ENCODE measurements around the gene ASH1L. TPM values are rescaled to one million over a fixed set of nuclear protein-coding genes. Genes with fewer than 3 reads are reported as not detected.
"Not testable (repeated sequence)": the region's sequence is repeated elsewhere in the genome, so short reads cannot be mapped to it uniquely, and the experiment has no call there.

Gene ASH1L
- total and polyA plus RNA-seq, 9 of the 15 experiments (the other 6 are each of a cell fraction or from before 2014, with no cell fraction given): 2.0 to 23.3 (median 14.6) TPM

GRCh38 chr1:155499263-155499662 is 63.3 kb downstream of the ASH1L start:
- H3K27ac ChIP-seq (ENCODE audit: extremely low read depth, low read depth, low read length): no peak overlapping the region
- H3K9me1 ChIP-seq (ENCODE audit: control insufficient read depth, insufficient read depth, low read length): no peaks in the 10 kb centered on the region
- no peak overlapping the region for H3K4me3 ChIP-seq
- H3K27me3 ChIP-seq (ENCODE audit: control insufficient read depth in 2 of 2, insufficient read depth in 2 of 2, low read length in 2 of 2): no peaks in the 10 kb centered on the region
- H3K4me1 ChIP-seq (replicated peaks in 1 of 2; ENCODE audit: control insufficient read depth in 2 of 2, insufficient read depth in 2 of 2, low read length in 2 of 2): no peaks in the 10 kb centered on the region
- intact Hi-C loops (cut with micrococcal nuclease) (no loop called here), in situ Hi-C loops (cut with MboI) (no loop called here)
- ChIA-PET POLR2A (interaction anchor here (0.5 to 1.7 kb wide), 2 partner anchors 16 to 191 kb away, joined by 3 read pairs; no protein-coding TSS in a partner anchor), CTCF (ENCODE audit: low intra/inter-chr PET ratio) (no interaction called here)
- H2AFZ ChIP-seq (ENCODE audit: low read depth, low read length): no peak overlapping the region
- peaks cover 83% of the 10 kb centered on the region for H3K79me2 ChIP-seq (ENCODE audit: control insufficient read depth, insufficient read depth, low read length)
- 91% methylated on average over 1 of the region's 1 CpG for WGBS (ENCODE audit: insufficient coverage, low coverage, missing lambda C conversion rate)
- TF ChIP-seq NR2F6 (CRISPR knock-in tag; IDR thresholded peaks at IDR 0.05) (no peak), ZBTB40 (IDR thresholded peaks at IDR 0.05) (no peak), ZBTB40 (CRISPR knock-in tag; IDR thresholded peaks at IDR 0.05) (no peak)
- no peak overlapping the region for H3K4me2 ChIP-seq (ENCODE audit: insufficient read depth, low read length)
- H3K9me3 ChIP-seq (replicated peaks; ENCODE audit: control insufficient read depth, insufficient read depth, low read depth, low read length): no peaks in the 10 kb centered on the region
- DNase-seq (ENCODE audit: extremely low read depth in 1 of 4, low spot score in 3 of 4) (no peak), ATAC-seq (no peak), FAIRE-seq (no peak)
- H3K9ac ChIP-seq (ENCODE audit: insufficient read depth in 1 of 2, low read depth in 2 of 2, low read length in 2 of 2): no peak overlapping the region
- no TSS peak for BruUV-seq (replicated peaks)
- no peaks in the 10 kb centered on the region; the same call in 2 of the 3 replicates for H3K36me3 ChIP-seq (ENCODE audit: control insufficient read depth, insufficient read depth, low read length)
- peaks cover 3% of the 10 kb centered on the region; the same call in 1 of the 2 replicates for H4K20me1 ChIP-seq (replicated peaks; ENCODE audit: control insufficient read depth, insufficient read depth, low read length)

GRCh38 chr1:155493595-155493994 is 69.0 kb downstream of the ASH1L start:
- H3K36me3 ChIP-seq (ENCODE audit: control insufficient read depth, insufficient read depth, low read length); FAIRE-seq; H3K9me3 ChIP-seq (replicated peaks; ENCODE audit: control insufficient read depth, insufficient read depth, low read depth, low read length); BruUV-seq (replicated peaks); H4K20me1 ChIP-seq (replicated peaks; ENCODE audit: control insufficient read depth, insufficient read depth, low read length); H3K9ac ChIP-seq (ENCODE audit: insufficient read depth in 1 of 2, low read depth in 2 of 2, low read length in 2 of 2); H3K27me3 ChIP-seq (ENCODE audit: control insufficient read depth in 2 of 2, insufficient read depth in 2 of 2, low read length in 2 of 2); H3K4me2 ChIP-seq (ENCODE audit: insufficient read depth, low read length); H3K4me3 ChIP-seq; intact Hi-C loops (cut with micrococcal nuclease); in situ Hi-C loops (cut with MboI); H3K27ac ChIP-seq (ENCODE audit: extremely low read depth, low read depth, low read length); POLR2A ChIA-PET; ATAC-seq; DNase-seq (ENCODE audit: extremely low read depth in 1 of 4, low spot score in 3 of 4); H3K9me1 ChIP-seq (ENCODE audit: control insufficient read depth, insufficient read depth, low read length); CTCF ChIA-PET (ENCODE audit: low intra/inter-chr PET ratio); H2AFZ ChIP-seq (ENCODE audit: low read depth, low read length); H3K4me1 ChIP-seq (replicated peaks in 1 of 2; ENCODE audit: control insufficient read depth in 2 of 2, insufficient read depth in 2 of 2, low read length in 2 of 2): not testable (repeated sequence)
- H3K79me2 ChIP-seq (ENCODE audit: control insufficient read depth, insufficient read depth, low read length): peaks cover 77% of the 10 kb centered on the region
- 93% methylated on average over 4 of the region's 4 CpGs for WGBS (ENCODE audit: insufficient coverage, low coverage, missing lambda C conversion rate)
